Measurements from ENCODE around the gene FAM222A.

The FAM222A gene

DNA sequence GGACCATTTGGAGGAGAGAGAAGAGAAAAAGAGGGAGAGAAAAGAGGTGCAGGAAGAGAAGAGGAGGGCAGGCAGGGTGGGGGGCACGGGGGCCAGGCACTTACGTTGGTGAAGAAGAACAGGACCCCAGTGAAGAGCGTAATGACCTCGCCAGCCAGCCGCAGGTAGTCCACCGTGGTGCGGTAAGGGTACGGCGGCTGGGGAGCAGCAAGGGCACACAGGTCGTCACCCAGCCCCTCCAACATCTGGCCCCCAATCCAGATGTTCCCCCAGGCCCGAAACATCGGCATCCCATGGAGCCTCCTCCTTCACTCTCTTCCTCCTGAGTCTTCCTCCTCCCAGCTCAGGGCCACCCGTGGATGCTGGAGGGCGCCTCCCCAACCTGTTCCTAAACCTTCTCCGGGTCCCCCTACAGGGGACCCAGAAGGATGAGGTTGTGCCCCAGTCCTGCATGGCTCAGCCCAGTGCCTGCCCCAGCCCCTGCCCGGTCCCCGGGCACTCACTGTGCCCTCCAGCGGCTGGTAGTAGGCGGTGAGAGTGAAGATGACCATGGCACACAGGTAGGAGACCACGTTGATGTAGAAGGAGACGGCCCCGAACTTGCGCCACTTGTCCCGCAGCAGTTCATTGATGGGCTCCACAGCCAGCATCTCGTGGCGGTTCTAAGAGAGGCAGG, 80.3 kb downstream of the FAM222A start:
- Histone ChIP-seq H3K27ac (ENCODE audit: low read length) (no peak overlapping the region), H3K27me3 (ENCODE audit: control insufficient read depth, insufficient read depth, low read length) (no peaks in the 10 kb centered on the region; the same call in 1 of the 2 replicates), H3K4me3 (ENCODE audit: low read length) (no peak overlapping the region), H3K9me3 (ENCODE audit: control insufficient read depth, insufficient read depth, low read length) (no peaks in the 10 kb centered on the region), H3K4me1 (ENCODE audit: control insufficient read depth, insufficient read depth, low read length) (no peaks in the 10 kb centered on the region), H3K36me3 (ENCODE audit: control insufficient read depth, insufficient read depth, low read length) (0 out of 2 replicates have a peak, but pooled peaks cover 3% of the 10 kb centered on the region)
- DNase-seq (ENCODE audit: low read depth, low spot score), result no peak
- WGBS (ENCODE audit: insufficient coverage, insufficient read length), result no CpG with 5 or more reads among the region's 26 CpGs

DNA sequence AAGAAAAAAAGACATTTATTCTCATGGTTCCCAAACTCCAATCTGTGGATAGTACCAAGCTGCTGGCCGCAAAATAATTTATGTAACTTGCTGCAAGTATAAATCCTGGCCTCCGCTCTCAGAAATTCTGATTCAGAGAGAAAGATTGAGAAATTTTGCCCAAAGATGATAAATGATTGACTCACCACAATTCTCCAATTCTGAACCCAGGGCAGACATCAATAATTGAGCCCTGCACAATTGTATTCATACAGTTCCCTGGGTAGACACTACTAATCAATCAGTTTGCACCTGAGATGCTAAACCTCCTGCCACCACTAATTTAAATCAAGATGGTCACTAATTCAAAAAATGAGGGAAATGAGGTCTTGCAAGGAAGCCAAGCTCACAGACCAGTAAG, 81.4 kb downstream of the FAM222A start:
- Histone ChIP-seq H3K36me3 (ENCODE audit: control insufficient read depth, insufficient read depth, low read length) (0 out of 2 replicates have a peak, but pooled peaks cover 3% of the 10 kb centered on the region), H3K27me3 (ENCODE audit: control insufficient read depth, insufficient read depth, low read length) (no peaks in the 10 kb centered on the region; the same call in 1 of the 2 replicates), H3K9me3 (ENCODE audit: control insufficient read depth, insufficient read depth, low read length) (no peaks in the 10 kb centered on the region), H3K4me3 (ENCODE audit: low read length) (no peak overlapping the region), H3K27ac (ENCODE audit: low read length) (no peak overlapping the region), H3K4me1 (ENCODE audit: control insufficient read depth, insufficient read depth, low read length) (no peaks in the 10 kb centered on the region)
- WGBS (ENCODE audit: insufficient coverage, insufficient read length), result no CpG with 5 or more reads among the region's 2 CpGs
- no peak for DNase-seq (ENCODE audit: low read depth, low spot score)

DNA sequence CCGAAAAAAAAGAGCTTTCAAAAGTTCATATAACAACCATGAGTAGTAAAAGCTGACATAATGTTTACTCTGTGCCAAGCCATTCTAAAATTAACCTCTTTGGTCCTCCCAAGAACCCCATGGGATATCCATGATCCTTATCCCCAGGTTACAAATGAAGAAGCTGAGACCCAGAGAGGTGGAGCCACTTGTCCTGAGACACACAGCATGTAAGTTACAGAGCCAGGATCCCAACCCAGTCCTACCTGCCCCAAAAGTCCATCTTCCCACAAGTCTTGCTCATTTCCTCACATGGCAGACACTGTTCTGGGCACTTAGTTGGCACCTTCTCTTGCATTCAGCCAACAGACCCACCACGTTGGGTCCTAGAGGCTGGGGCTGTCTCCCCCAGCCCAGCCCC, 82.4 kb downstream of the FAM222A start:
- Histone ChIP-seq H3K4me1 (ENCODE audit: control insufficient read depth, insufficient read depth, low read length) (no peaks in the 10 kb centered on the region), H3K27me3 (ENCODE audit: control insufficient read depth, insufficient read depth, low read length) (no peaks in the 10 kb centered on the region; the same call in 1 of the 2 replicates), H3K36me3 (ENCODE audit: control insufficient read depth, insufficient read depth, low read length) (0 out of 2 replicates have a peak, but pooled peaks cover 3% of the 10 kb centered on the region), H3K4me3 (ENCODE audit: low read length) (no peak overlapping the region), H3K9me3 (ENCODE audit: control insufficient read depth, insufficient read depth, low read length) (no peaks in the 10 kb centered on the region), H3K27ac (ENCODE audit: low read length) (no peak overlapping the region)
- no CpG with 5 or more reads among the region's 2 CpGs for WGBS (ENCODE audit: insufficient coverage, insufficient read length)
- DNase-seq (ENCODE audit: low read depth, low spot score), result no peak

DNA sequence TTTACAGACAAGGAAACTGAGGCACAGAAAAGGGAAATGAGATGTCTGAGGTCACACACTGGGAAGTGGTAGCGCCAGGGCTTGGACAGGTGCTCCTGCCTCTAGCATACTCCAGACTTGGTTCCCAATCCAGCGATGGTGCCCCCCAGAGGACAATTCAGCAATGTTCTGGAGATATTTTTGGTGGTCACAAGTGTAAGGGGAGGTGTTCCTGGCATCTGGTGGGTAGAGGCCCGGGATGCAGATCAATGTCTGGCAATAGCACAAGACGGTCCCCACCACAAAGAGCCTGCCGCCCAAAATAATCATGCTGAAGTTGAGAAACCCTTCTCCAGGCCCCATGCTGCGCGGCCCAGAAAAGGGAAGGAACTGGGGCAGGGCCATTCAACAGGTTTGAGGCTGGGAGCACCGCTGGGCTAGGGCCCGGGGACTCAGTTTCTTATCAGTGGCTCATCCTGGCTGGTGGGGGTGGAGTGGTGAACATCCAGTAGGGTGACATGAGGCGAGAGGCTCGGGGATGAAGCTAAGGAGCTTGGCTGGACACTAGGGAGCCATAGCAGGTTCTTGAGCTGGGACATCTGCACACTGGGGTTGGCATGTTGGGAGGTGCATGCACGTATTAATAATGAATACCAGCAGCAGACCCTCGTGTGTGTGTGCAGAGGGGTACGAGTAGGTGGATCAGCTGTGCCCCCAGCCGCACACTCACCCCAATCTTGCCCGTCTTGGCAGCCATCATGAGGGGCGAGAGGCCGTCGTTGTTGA, 84.5 kb downstream of the FAM222A start:
- H3K9me3 ChIP-seq (ENCODE audit: control insufficient read depth, insufficient read depth, low read length), result no peaks in the 10 kb centered on the region
- no CpG with 5 or more reads among the region's 19 CpGs for WGBS (ENCODE audit: insufficient coverage, insufficient read length)
- H3K27ac ChIP-seq (ENCODE audit: low read length), result no peak overlapping the region
- no peaks in the 10 kb centered on the region; the same call in 1 of the 2 replicates for H3K27me3 ChIP-seq (ENCODE audit: control insufficient read depth, insufficient read depth, low read length)
- H3K4me1 ChIP-seq (ENCODE audit: control insufficient read depth, insufficient read depth, low read length), result no peaks in the 10 kb centered on the region
- 0 out of 2 replicates have a peak, but pooled peaks cover 3% of the 10 kb centered on the region for H3K36me3 ChIP-seq (ENCODE audit: control insufficient read depth, insufficient read depth, low read length)
- peak; percentile 20 for DNase-seq (ENCODE audit: low read depth, low spot score)
- no peak overlapping the region for H3K4me3 ChIP-seq (ENCODE audit: low read length)

DNA sequence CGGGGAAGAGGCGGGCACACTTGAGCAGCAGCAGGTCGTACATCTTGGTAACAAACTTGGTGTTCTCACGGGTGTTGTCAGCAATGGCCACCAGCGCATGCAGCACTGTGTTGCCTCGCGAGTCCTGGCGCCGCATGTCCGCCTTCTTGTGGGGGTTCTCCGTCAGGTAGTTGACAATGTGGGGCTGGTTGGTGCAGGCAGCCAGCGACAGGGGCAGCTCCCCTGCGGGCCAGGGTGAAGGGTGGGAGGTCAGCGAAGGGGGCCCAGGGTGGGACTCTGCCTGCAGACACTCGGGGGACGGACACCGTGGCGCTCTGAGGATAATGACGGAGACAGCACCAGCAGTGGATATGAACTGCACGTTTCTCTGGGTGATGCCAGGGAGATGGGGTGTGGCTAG, 85.1 kb downstream of the FAM222A start:
- Histone ChIP-seq H3K4me1 (ENCODE audit: control insufficient read depth, insufficient read depth, low read length) (no peaks in the 10 kb centered on the region), H3K9me3 (ENCODE audit: control insufficient read depth, insufficient read depth, low read length) (no peaks in the 10 kb centered on the region), H3K27me3 (ENCODE audit: control insufficient read depth, insufficient read depth, low read length) (no peaks in the 10 kb centered on the region; the same call in 1 of the 2 replicates), H3K36me3 (ENCODE audit: control insufficient read depth, insufficient read depth, low read length) (0 out of 2 replicates have a peak, but pooled peaks cover 3% of the 10 kb centered on the region), H3K27ac (ENCODE audit: low read length) (no peak overlapping the region), H3K4me3 (ENCODE audit: low read length) (no peak overlapping the region)
- WGBS (ENCODE audit: insufficient coverage, insufficient read length), result no CpG with 5 or more reads among the region's 20 CpGs
- no peak for DNase-seq (ENCODE audit: low read depth, low spot score)

DNA sequence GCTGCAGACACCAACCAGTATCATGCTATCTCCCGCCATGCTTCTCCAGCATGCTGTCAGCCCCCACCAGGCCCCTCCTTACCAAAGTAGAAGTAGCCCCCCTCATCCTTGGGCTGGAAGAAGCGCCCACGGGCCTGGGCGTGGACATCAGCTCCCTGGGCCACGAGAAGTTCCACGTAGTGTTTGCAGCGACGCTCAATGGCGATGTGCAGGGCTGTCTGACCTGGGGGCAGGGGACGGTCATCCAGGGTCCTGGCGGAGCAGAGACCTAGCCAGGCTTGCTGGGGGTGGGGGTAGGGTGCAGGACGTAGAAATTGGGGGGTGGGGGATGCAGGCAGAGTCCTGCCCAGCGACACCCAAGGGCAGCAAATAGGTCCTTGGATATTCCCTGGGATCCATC, 86.9 kb downstream of the FAM222A start:
- H3K9me3 ChIP-seq (ENCODE audit: control insufficient read depth, insufficient read depth, low read length), result no peaks in the 10 kb centered on the region
- no peaks in the 10 kb centered on the region; the same call in 1 of the 2 replicates for H3K27me3 ChIP-seq (ENCODE audit: control insufficient read depth, insufficient read depth, low read length)
- no CpG with 5 or more reads among the region's 13 CpGs for WGBS (ENCODE audit: insufficient coverage, insufficient read length)
- DNase-seq (ENCODE audit: low read depth, low spot score), result no peak
- H3K4me1 ChIP-seq (ENCODE audit: control insufficient read depth, insufficient read depth, low read length), result no peaks in the 10 kb centered on the region
- H3K27ac ChIP-seq (ENCODE audit: low read length), result no peak overlapping the region
- H3K36me3 ChIP-seq (ENCODE audit: control insufficient read depth, insufficient read depth, low read length), result 0 out of 2 replicates have a peak, but pooled peaks cover 3% of the 10 kb centered on the region
- H3K4me3 ChIP-seq (ENCODE audit: low read length), result no peak overlapping the region

DNA sequence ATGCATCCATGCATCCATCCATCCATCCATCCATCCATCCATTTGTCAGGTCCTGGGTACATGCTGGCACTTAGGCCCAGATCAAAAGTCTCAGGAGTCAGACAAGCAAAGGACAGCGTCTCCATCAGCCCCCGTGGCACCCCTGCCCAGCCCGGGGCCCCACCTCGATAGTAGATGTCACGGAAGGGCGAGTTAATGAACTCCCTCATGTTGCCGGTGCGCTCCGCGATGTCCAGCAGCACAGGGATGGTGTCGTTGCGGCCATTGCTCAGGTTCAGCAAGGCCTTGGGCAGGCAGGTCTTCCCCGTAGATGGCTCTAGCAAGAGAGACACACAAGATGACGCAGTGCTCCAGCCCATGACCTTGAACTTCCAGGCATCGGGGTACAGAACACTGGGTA, 89.2 kb downstream of the FAM222A start:
- Histone ChIP-seq H3K9me3 (ENCODE audit: control insufficient read depth, insufficient read depth, low read length) (no peaks in the 10 kb centered on the region), H3K27me3 (ENCODE audit: control insufficient read depth, insufficient read depth, low read length) (no peaks in the 10 kb centered on the region), H3K4me1 (ENCODE audit: control insufficient read depth, insufficient read depth, low read length) (no peaks in the 10 kb centered on the region), H3K27ac (ENCODE audit: low read length) (no peak overlapping the region), H3K4me3 (ENCODE audit: low read length) (no peak overlapping the region), H3K36me3 (ENCODE audit: control insufficient read depth, insufficient read depth, low read length) (0 out of 2 replicates have a peak, but pooled peaks cover 3% of the 10 kb centered on the region)
- no CpG with 5 or more reads among the region's 15 CpGs for WGBS (ENCODE audit: insufficient coverage, insufficient read length)
- DNase-seq (ENCODE audit: low read depth, low spot score), result no peak

DNA sequence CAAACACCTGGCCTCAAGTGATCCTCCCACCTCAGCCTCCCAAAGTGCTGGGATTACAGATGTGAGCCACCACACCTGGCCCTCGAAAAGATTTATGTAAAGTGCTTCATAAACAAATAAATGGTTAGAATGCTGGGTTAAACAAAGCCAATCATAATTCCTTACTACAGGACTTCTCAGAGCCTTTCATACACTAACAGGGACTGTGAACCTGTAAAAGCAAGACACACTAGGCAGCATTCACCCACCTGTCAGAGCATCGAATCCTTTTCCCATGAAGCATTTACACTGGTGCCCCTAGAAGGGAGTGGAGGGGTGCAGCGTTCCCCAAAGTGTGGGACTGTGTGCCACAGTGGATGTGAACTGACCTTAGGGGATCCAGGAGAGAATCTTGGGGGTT, 90.1 kb downstream of the FAM222A start:
- Histone ChIP-seq H3K9me3 (ENCODE audit: control insufficient read depth, insufficient read depth, low read length) (no peaks in the 10 kb centered on the region), H3K4me3 (ENCODE audit: low read length) (no peak overlapping the region), H3K27ac (ENCODE audit: low read length) (no peak overlapping the region), H3K4me1 (ENCODE audit: control insufficient read depth, insufficient read depth, low read length) (no peaks in the 10 kb centered on the region), H3K36me3 (ENCODE audit: control insufficient read depth, insufficient read depth, low read length) (no peaks in the 10 kb centered on the region), H3K27me3 (ENCODE audit: control insufficient read depth, insufficient read depth, low read length) (no peaks in the 10 kb centered on the region)
- DNase-seq (ENCODE audit: low read depth, low spot score), result no peak
- WGBS (ENCODE audit: insufficient coverage, insufficient read length), result no CpG with 5 or more reads among the region's 3 CpGs

DNA sequence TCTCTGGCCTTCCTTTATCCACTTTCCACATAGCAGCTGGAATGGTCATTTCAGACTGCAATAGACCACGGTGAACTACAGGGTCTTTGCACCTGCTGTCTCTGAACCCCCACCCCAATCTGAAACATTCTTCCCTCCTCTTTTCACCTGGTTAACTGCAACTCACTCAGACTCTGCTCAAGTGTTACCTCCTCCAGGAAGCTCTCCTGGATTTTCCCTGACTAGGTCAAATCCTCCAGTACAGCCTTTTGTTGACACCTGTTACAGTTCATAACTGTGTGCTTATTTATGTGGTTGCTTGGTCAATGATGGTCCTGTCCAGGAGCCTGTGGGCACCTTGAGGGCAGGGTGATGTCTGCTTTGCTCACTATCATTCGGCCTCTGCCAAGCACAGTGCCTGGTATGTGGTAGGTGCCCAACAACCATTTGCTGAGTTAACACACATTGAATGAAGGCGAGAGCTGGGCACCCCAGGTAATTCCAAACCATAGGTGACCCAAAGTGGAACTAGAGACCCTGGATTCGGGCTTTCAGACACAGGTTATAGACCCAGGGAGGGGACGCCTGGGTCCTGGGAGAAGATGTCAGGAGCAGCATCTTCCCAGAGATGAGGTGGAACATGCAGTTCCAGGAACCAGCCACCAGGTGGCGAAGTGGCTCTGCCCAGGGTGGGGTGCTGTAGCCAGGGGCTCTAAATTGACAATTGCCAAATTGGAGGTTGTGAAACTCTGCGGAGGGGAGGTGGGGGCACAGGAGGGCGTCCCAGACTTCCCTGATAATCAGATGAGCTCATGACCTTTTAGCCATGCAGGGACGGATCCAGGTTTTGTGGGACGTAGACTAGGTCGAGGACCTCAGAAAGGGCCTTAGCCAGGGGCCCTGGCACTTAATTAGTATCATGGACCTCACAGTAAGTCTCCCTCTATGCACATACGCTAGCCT, 91.5 kb downstream of the FAM222A start:
- Histone ChIP-seq H3K4me1 (ENCODE audit: control insufficient read depth, insufficient read depth, low read length) (no peaks in the 10 kb centered on the region), H3K9me3 (ENCODE audit: control insufficient read depth, insufficient read depth, low read length) (no peaks in the 10 kb centered on the region), H3K27ac (ENCODE audit: low read length) (no peak overlapping the region), H3K27me3 (ENCODE audit: control insufficient read depth, insufficient read depth, low read length) (no peaks in the 10 kb centered on the region), H3K36me3 (ENCODE audit: control insufficient read depth, insufficient read depth, low read length) (no peaks in the 10 kb centered on the region), H3K4me3 (ENCODE audit: low read length) (no peak overlapping the region)
- no CpG with 5 or more reads among the region's 12 CpGs for WGBS (ENCODE audit: insufficient coverage, insufficient read length)
- DNase-seq (ENCODE audit: low read depth, low spot score), result peak; percentile 35
